ENCODE data around the gene S100A3. TPM values are rescaled to one million over a fixed set of nuclear protein-coding genes. Genes with fewer than 3 reads are reported as not detected.

S100A3 gene
- total and polyA plus RNA-seq, 3 experiments from 2014 or later: not detected

GRCh38 chr1:153503766-153504165, 45.3 kb downstream of the S100A3 start:
- H3K27me3 ChIP-seq (ENCODE audit: insufficient read depth, low read length, poor library complexity, severe bottlenecking): peaks cover 5% of the 10 kb centered on the region

GRCh38 chr1:153498746-153499145, 50.3 kb downstream of the S100A3 start:
- Mint-ChIP-seq H3K27ac (no peak overlapping the region), H3K27me3 (peaks cover 18 to 56% of the 10 kb centered on the region in 2 donors), H3K36me3 (no peaks in the 10 kb centered on the region), H3K9me3 (no peaks in the 10 kb centered on the region), H3K4me3 (no peak overlapping the region), H3K4me1 (no peaks in the 10 kb centered on the region)
- CTCF ChIA-PET: interaction anchor here (0.8 to 1.2 kb wide), 3 partner anchors 10 to 12 kb away, joined by 3 read pairs; no protein-coding TSS in a partner anchor
- H3K9me3 ChIP-seq (ENCODE audit: low read length): no peaks in the 10 kb centered on the region
- POLR2A ChIA-PET: no interaction called here
- no peak overlapping the region for H3K4me3 ChIP-seq (ENCODE audit: low read length)
- no peak for DNase-seq
- H3K27ac ChIP-seq (ENCODE audit: low read depth, low read length): no peak overlapping the region
- H3K4me1 ChIP-seq (ENCODE audit: insufficient read depth, low read length): no peaks in the 10 kb centered on the region
- H3K27me3 ChIP-seq (ENCODE audit: insufficient read depth, low read length, poor library complexity, severe bottlenecking): peaks cover 5% of the 10 kb centered on the region
- no peaks in the 10 kb centered on the region for H3K36me3 ChIP-seq (ENCODE audit: insufficient read depth, low read length)

More at GRCh38 chr1:153503766-153504165, 45.3 kb downstream of the S100A3 start:
- Histone ChIP-seq H3K4me1 (ENCODE audit: insufficient read depth, low read length) (no peaks in the 10 kb centered on the region), H3K4me3 (ENCODE audit: low read length) (no peak overlapping the region), H3K36me3 (ENCODE audit: insufficient read depth, low read length) (no peaks in the 10 kb centered on the region), H3K9me3 (ENCODE audit: low read length) (no peaks in the 10 kb centered on the region), H3K27ac (ENCODE audit: low read depth, low read length) (no peak overlapping the region)
- Mint-ChIP-seq H3K27ac (no peak overlapping the region), H3K4me3 (no peak overlapping the region), H3K4me1 (no peaks in the 10 kb centered on the region), H3K36me3 (no peaks in the 10 kb centered on the region), H3K27me3 (peaks cover 7 to 23% of the 10 kb centered on the region in 2 donors), H3K9me3 (no peaks in the 10 kb centered on the region)
- DNase-seq: no peak
- ChIA-PET POLR2A (no interaction called here), CTCF (interaction anchor here (1.3 kb wide), 1 partner anchor 9 kb away, joined by 3 read pairs; no protein-coding TSS in a partner anchor)

Other genes starting within 250 kb of the S100A3 start
- gene PGLYRP3, start 236.3 kb downstream of the S100A3 start, total RNA-seq: not detected
- gene PGLYRP3, start 236.3 kb downstream of the S100A3 start, polyA plus RNA-seq: not detected
- gene PGLYRP4, start 200.4 kb downstream of the S100A3 start, total RNA-seq: not detected
- not detected for gene PGLYRP4, start 200.4 kb downstream of the S100A3 start, polyA plus RNA-seq
- gene S100A9, start 191.4 kb downstream of the S100A3 start, total RNA-seq: 1 to 10 TPM; 1.6 to 2.3 TPM
- 4.7 TPM for gene S100A9, start 191.4 kb downstream of the S100A3 start, polyA plus RNA-seq
- not detected for gene S100A12, start 173.6 kb downstream of the S100A3 start, total RNA-seq
- not detected for gene S100A12, start 173.6 kb downstream of the S100A3 start, polyA plus RNA-seq
- not detected for gene S100A8, start 158.2 kb downstream of the S100A3 start, total RNA-seq
- gene S100A8, start 158.2 kb downstream of the S100A3 start, polyA plus RNA-seq: not detected
- not detected for gene S100A7A, start 132.7 kb downstream of the S100A3 start, total RNA-seq
- not detected for gene S100A7A, start 132.7 kb downstream of the S100A3 start, polyA plus RNA-seq
- not detected for gene S100A7, start 88.6 kb downstream of the S100A3 start, total RNA-seq
- gene S100A7, start 88.6 kb downstream of the S100A3 start, polyA plus RNA-seq: not detected
- gene S100A6, start 13.3 kb downstream of the S100A3 start, total RNA-seq: 100 to 1,000 TPM; 244 to 254 TPM
- gene S100A6, start 13.3 kb downstream of the S100A3 start, polyA plus RNA-seq: 892 TPM
- 1 to 10 TPM in 1 of 2 experiments, under 1 TPM in 1; 0.61 to 1.5 TPM for gene S100A5, start 8.3 kb downstream of the S100A3 start, total RNA-seq
- 1.6 TPM for gene S100A5, start 8.3 kb downstream of the S100A3 start, polyA plus RNA-seq
- gene S100A4, start 3.5 kb downstream of the S100A3 start, total RNA-seq: 100 to 1,000 TPM; 125 to 132 TPM
- 2,575 TPM for gene S100A4, start 3.5 kb downstream of the S100A3 start, polyA plus RNA-seq
- gene S100A2, start 16.6 kb upstream of the S100A3 start, total RNA-seq: 1 to 10 TPM in 1 of 2 experiments, under 1 TPM in 1; 0.81 to 1.1 TPM
- gene S100A2, start 16.6 kb upstream of the S100A3 start, polyA plus RNA-seq: 0.72 TPM
- gene S100A16, start 63.9 kb upstream of the S100A3 start, total RNA-seq: not detected
- gene S100A16, start 63.9 kb upstream of the S100A3 start, polyA plus RNA-seq: not detected
- not detected for gene S100A14, start 67.1 kb upstream of the S100A3 start, total RNA-seq
- gene S100A14, start 67.1 kb upstream of the S100A3 start, polyA plus RNA-seq: not detected
- gene S100A13, start 78.2 kb upstream of the S100A3 start, total RNA-seq: 1 to 10 TPM; 5.5 to 7.6 TPM
- gene S100A13, start 78.2 kb upstream of the S100A3 start, polyA plus RNA-seq: 1.3 TPM
- not detected for gene S100A1, start 79.2 kb upstream of the S100A3 start, total RNA-seq
- gene S100A1, start 79.2 kb upstream of the S100A3 start, polyA plus RNA-seq: 0.07 TPM
- gene CHTOP, start 84.8 kb upstream of the S100A3 start, total RNA-seq: 10 to 100 TPM; 95.9 to 98.9 TPM
- 70.2 TPM for gene CHTOP, start 84.8 kb upstream of the S100A3 start, polyA plus RNA-seq
- gene SNAPIN, start 109.4 kb upstream of the S100A3 start, total RNA-seq: 10 to 100 TPM; 36.7 to 39.0 TPM
- 87.7 TPM for gene SNAPIN, start 109.4 kb upstream of the S100A3 start, polyA plus RNA-seq
- 100 to 1,000 TPM; 379 to 394 TPM for gene ILF2, start 121.7 kb upstream of the S100A3 start, total RNA-seq
- gene ILF2, start 121.7 kb upstream of the S100A3 start, polyA plus RNA-seq: 126 TPM
- not detected for gene NPR1, start 129.4 kb upstream of the S100A3 start, total RNA-seq
- gene NPR1, start 129.4 kb upstream of the S100A3 start, polyA plus RNA-seq: not detected
- gene INTS3, start 178.8 kb upstream of the S100A3 start, total RNA-seq: 10 to 100 TPM; 58.2 to 61.1 TPM
- 11.9 TPM for gene INTS3, start 178.8 kb upstream of the S100A3 start, polyA plus RNA-seq
- gene SLC27A3, start 226.1 kb upstream of the S100A3 start, total RNA-seq: 10 to 100 TPM in 1 of 2 experiments, 1 to 10 TPM in 1; 9.9 to 11.3 TPM
- gene SLC27A3, start 226.1 kb upstream of the S100A3 start, polyA plus RNA-seq: 29.3 TPM

Data from CD8-positive, alpha-beta memory T cell (primary cell).